ENCODE measurements around the gene FBXO8. TPM values are rescaled to one million over a fixed set of nuclear protein-coding genes. Genes with fewer than 3 reads are reported as not detected.

The FBXO8 gene
- total RNA-seq, 1 donor from 2014 or later, result 12.8 TPM

GRCh38 chr4:174236359-174236758 is 47.1 kb downstream of the FBXO8 start:
- H3K4me1 Mint-ChIP-seq (ENCODE audit: low read depth), result no peaks in the 10 kb centered on the region
- H3K9me3 Mint-ChIP-seq (ENCODE audit: low read depth), result no peaks in the 10 kb centered on the region
- H3K4me3 Mint-ChIP-seq (ENCODE audit: low read depth), result no peak overlapping the region
- no peaks in the 10 kb centered on the region for H3K27me3 Mint-ChIP-seq
- H3K27ac Mint-ChIP-seq, result no peak overlapping the region
- no peak for DNase-seq (ENCODE audit: low spot score, unreplicated experiment)
- peaks cover 1% of the 10 kb centered on the region for H3K36me3 Mint-ChIP-seq (ENCODE audit: insufficient read depth)
- no peak for TF ChIP-seq CTCF (IDR thresholded peaks at IDR 0.05; ENCODE audit: unreplicated experiment)

- no peak overlapping the region for H3K27ac Mint-ChIP-seq
- TF ChIP-seq CTCF (IDR thresholded peaks at IDR 0.05; ENCODE audit: unreplicated experiment), result no peak
- no peak overlapping the region for H3K4me3 Mint-ChIP-seq (ENCODE audit: low read depth)
- H3K36me3 Mint-ChIP-seq (ENCODE audit: insufficient read depth), result no peaks in the 10 kb centered on the region
- no peaks in the 10 kb centered on the region for H3K9me3 Mint-ChIP-seq (ENCODE audit: low read depth)
- H3K4me1 Mint-ChIP-seq (ENCODE audit: low read depth), result no peaks in the 10 kb centered on the region
- H3K27me3 Mint-ChIP-seq, result peaks cover 26% of the 10 kb centered on the region
- DNase-seq (ENCODE audit: low spot score, unreplicated experiment), result no peak
Measured at GRCh38 chr4:174230680-174231079, 52.8 kb downstream of the FBXO8 start.

GRCh38 chr4:174230148-174230547 is 53.3 kb downstream of the FBXO8 start:
- Mint-ChIP-seq H3K4me3 (ENCODE audit: low read depth) (no peak overlapping the region), H3K27ac (no peak overlapping the region), H3K4me1 (ENCODE audit: low read depth) (no peaks in the 10 kb centered on the region), H3K27me3 (peaks cover 31% of the 10 kb centered on the region), H3K9me3 (ENCODE audit: low read depth) (no peaks in the 10 kb centered on the region), H3K36me3 (ENCODE audit: insufficient read depth) (no peaks in the 10 kb centered on the region)
- no peak for DNase-seq (ENCODE audit: low spot score, unreplicated experiment)
- TF ChIP-seq CTCF (IDR thresholded peaks at IDR 0.05; ENCODE audit: unreplicated experiment), result no peak

- TF ChIP-seq CTCF (IDR thresholded peaks at IDR 0.05; ENCODE audit: unreplicated experiment), result no peak
- peaks cover 31% of the 10 kb centered on the region for H3K27me3 Mint-ChIP-seq
- no peak overlapping the region for H3K4me3 Mint-ChIP-seq (ENCODE audit: low read depth)
- H3K9me3 Mint-ChIP-seq (ENCODE audit: low read depth), result no peaks in the 10 kb centered on the region
- H3K4me1 Mint-ChIP-seq (ENCODE audit: low read depth), result no peaks in the 10 kb centered on the region
- DNase-seq (ENCODE audit: low spot score, unreplicated experiment), result no peak
- H3K36me3 Mint-ChIP-seq (ENCODE audit: insufficient read depth), result no peaks in the 10 kb centered on the region
- no peak overlapping the region for H3K27ac Mint-ChIP-seq
Measured at GRCh38 chr4:174228988-174229387, 54.5 kb downstream of the FBXO8 start.

GRCh38 chr4:174225349-174226049 is 58.0 kb downstream of the FBXO8 start:
- Mint-ChIP-seq H3K4me1 (ENCODE audit: low read depth) (no peaks in the 10 kb centered on the region), H3K9me3 (ENCODE audit: low read depth) (no peaks in the 10 kb centered on the region), H3K27ac (no peak overlapping the region), H3K4me3 (ENCODE audit: low read depth) (no peak overlapping the region), H3K27me3 (peaks cover 50% of the 10 kb centered on the region), H3K36me3 (ENCODE audit: insufficient read depth) (no peaks in the 10 kb centered on the region)
- TF ChIP-seq CTCF (IDR thresholded peaks at IDR 0.05; ENCODE audit: unreplicated experiment), result no peak
- DNase-seq (ENCODE audit: low spot score, unreplicated experiment), result no peak

Measured in progenitor cell of endocrine pancreas (in vitro differentiated cells).